NCI-H748 (cell line): Measurements from ENCODE around the gene CTNNA2.
A peak's percentile ranks its signal among the peaks of the same experiment; 100 is the strongest.
"Not testable (repeated sequence)": the region's sequence is repeated elsewhere in the genome, so short reads cannot be mapped to it uniquely, and the experiment has no call there.

Experiments used
- DNase-seq: peaks from one replicate; lab custom pipeline; 2025; ENCODE audit not compliant: unreplicated experiment; lab: John Stamatoyannopoulos, UW

Gene CTNNA2

GRCh38 chr2:80019571-80020460 is 507.0 kb downstream of the CTNNA2 start:
- DNase-seq = peak; percentile 95

GRCh38 chr2:80022018-80022417 is 509.2 kb downstream of the CTNNA2 start:
- no peak for DNase-seq

- no peak for DNase-seq
Measured at GRCh38 chr2:80026040-80026729, 513.3 kb downstream of the CTNNA2 start.

- DNase-seq = no peak
Measured at GRCh38 chr2:80028051-80028450, 515.2 kb downstream of the CTNNA2 start.

GRCh38 chr2:80028584-80028983 is 515.7 kb downstream of the CTNNA2 start:
- no peak for DNase-seq

- no peak for DNase-seq
Measured at GRCh38 chr2:80030135-80030534, 517.3 kb downstream of the CTNNA2 start.

GRCh38 chr2:80032684-80033083 is 519.8 kb downstream of the CTNNA2 start:
- not testable (repeated sequence) for DNase-seq

GRCh38 chr2:80035749-80036285 is 523.0 kb downstream of the CTNNA2 start:
- no peak for DNase-seq

- DNase-seq = no peak
Measured at GRCh38 chr2:80037310-80037709, 524.5 kb downstream of the CTNNA2 start.

GRCh38 chr2:80040226-80040625 is 527.4 kb downstream of the CTNNA2 start:
- DNase-seq = no peak

GRCh38 chr2:80042635-80043034 is 529.8 kb downstream of the CTNNA2 start:
- no peak for DNase-seq

GRCh38 chr2:80048296-80048695 is 535.4 kb downstream of the CTNNA2 start:
- no peak for DNase-seq

GRCh38 chr2:80050246-80050645 is 537.4 kb downstream of the CTNNA2 start:
- peak; percentile 49 for DNase-seq

- peak; percentile 88 for DNase-seq
Measured at GRCh38 chr2:80053522-80054345, 540.9 kb downstream of the CTNNA2 start.

- peak; percentile 85 for DNase-seq
Measured at GRCh38 chr2:80054346-80054675, 541.5 kb downstream of the CTNNA2 start.

- no peak for DNase-seq
Measured at GRCh38 chr2:80057956-80058355, 545.1 kb downstream of the CTNNA2 start.

GRCh38 chr2:80058562-80058961 is 545.7 kb downstream of the CTNNA2 start:
- no peak for DNase-seq

GRCh38 chr2:80059447-80059846 is 546.6 kb downstream of the CTNNA2 start:
- peak; percentile 22 for DNase-seq

GRCh38 chr2:80061881-80062280 is 549.0 kb downstream of the CTNNA2 start:
- no peak for DNase-seq

GRCh38 chr2:80062298-80062697 is 549.4 kb downstream of the CTNNA2 start:
- no peak for DNase-seq

GRCh38 chr2:80068038-80068731 is 555.3 kb downstream of the CTNNA2 start:
- peak; percentile 72 for DNase-seq
